GM23338 (cell line): ENCODE results near the gene PARVB. TPM values are rescaled to one million over a fixed set of nuclear protein-coding genes. Genes with fewer than 3 reads are reported as not detected.

Experiments used
- ATAC-seq: fragments of 200-7000 bp; cut with Tn5 transposase; 3 replicates; pipeline ENCODE4 v1.9.1; 2020
- DNase-seq: peaks from one replicate; pipeline ENCODE4 v3.0.0-alpha.2; 2015; ENCODE audit warnings: low spot score
- H2AFZ ChIP-seq: fragments of 200-600 bp; sonication (generic); 2 replicates; pipeline ENCODE4 v1.8.0; 2016; ENCODE audit warnings: antibody characterized with exemption, mild to moderate bottlenecking, moderate library complexity
- H3F3A ChIP-seq: fragments of 200-600 bp; sonication (generic); replicated peaks from 2 replicates; pipeline ENCODE4 v1.8.0; 2017; ENCODE audit warnings: antibody characterized with exemption, mixed run types, low read depth
- H3K27ac ChIP-seq: fragments of 200-600 bp; sonication (generic); 2 replicates; pipeline ENCODE4 v1.6.1; 2016; ENCODE audit warnings: low read depth
- H3K27me3 ChIP-seq: fragments of 200-600 bp; sonication (generic); 2 replicates; pipeline ENCODE4 v1.8.0; 2016; ENCODE audit warnings: mild to moderate bottlenecking, mixed run types, moderate library complexity; ENCODE audit not compliant: insufficient read depth
- H3K36me3 ChIP-seq: fragments of 200-600 bp; sonication (generic); 2 replicates; pipeline ENCODE4 v1.8.0; 2016; ENCODE audit warnings: mild to moderate bottlenecking; ENCODE audit not compliant: insufficient read depth
- H3K4me1 ChIP-seq: fragments of 200-600 bp; sonication (generic); 2 replicates; pipeline ENCODE4 v1.8.0; 2016; ENCODE audit warnings: mild to moderate bottlenecking, moderate library complexity; ENCODE audit not compliant: insufficient read depth
- H3K4me2 ChIP-seq: fragments of 200-600 bp; sonication (generic); 2 replicates; pipeline ENCODE4 v1.7.1; 2017; ENCODE audit warnings: mixed run types
- H3K4me3 ChIP-seq: fragments of 200-600 bp; sonication (generic); 2 replicates; pipeline ENCODE4 v1.6.1; 2016; ENCODE audit warnings: mixed run types
- H3K79me2 ChIP-seq: fragments of 200-600 bp; sonication (generic); replicated peaks from 2 replicates; pipeline ENCODE4 v1.8.0; 2017; ENCODE audit warnings: mild to moderate bottlenecking; ENCODE audit not compliant: insufficient read depth
- H3K9me2 ChIP-seq: fragments of 200-600 bp; sonication (generic); 2 replicates; pipeline ENCODE4 v1.8.0; 2017; ENCODE audit not compliant: insufficient read depth
- H4K20me1 ChIP-seq: fragments of 200-600 bp; sonication (generic); replicated peaks from 2 replicates; pipeline ENCODE4 v1.8.0; 2017; ENCODE audit warnings: mild to moderate bottlenecking; ENCODE audit not compliant: insufficient read depth
- H3K27ac Mint-ChIP-seq: 2 replicates; pipeline ENCODE4 v1.8.0; 2020; ENCODE audit warnings: inconsistent platforms, mild to moderate bottlenecking, moderate library complexity, mixed read lengths
- H3K27me3 Mint-ChIP-seq: 3 replicates; pipeline ENCODE4 v1.8.0; 2022; ENCODE audit warnings: low read depth, mild to moderate bottlenecking, moderate library complexity, mixed read lengths, inconsistent platforms; ENCODE audit not compliant: insufficient read depth, poor library complexity
- H3K36me3 Mint-ChIP-seq: 3 replicates; pipeline ENCODE4 v1.8.0; 2021; ENCODE audit warnings: low read depth, mild to moderate bottlenecking, inconsistent platforms, moderate library complexity, mixed read lengths
- H3K4me1 Mint-ChIP-seq: 3 replicates; pipeline ENCODE4 v1.8.0; 2020; ENCODE audit warnings: mild to moderate bottlenecking, inconsistent platforms, mixed read lengths
- H3K4me3 Mint-ChIP-seq: 3 replicates; pipeline ENCODE4 v1.8.0; 2021; ENCODE audit warnings: moderate library complexity, mild to moderate bottlenecking, inconsistent platforms, mixed read lengths
- H3K9me3 Mint-ChIP-seq: 3 replicates; pipeline ENCODE4 v1.8.0; 2020; ENCODE audit warnings: moderate library complexity, mild to moderate bottlenecking, inconsistent platforms, mixed read lengths
- CREB1 ChIP-seq: fragments of 250-450 bp; sonication (Bioruptor Pico); IDR thresholded peaks from 2 replicates; pipeline ENCODE4 v1.5.0; 2020; ENCODE audit warnings: low read depth, mild to moderate bottlenecking, moderate library complexity
- EZH2 ChIP-seq: fragments of 200-600 bp; sonication (generic); IDR thresholded peaks from one replicate; pipeline ENCODE4 v1.8.0; 2017; ENCODE audit warnings: antibody characterized with exemption, mild to moderate bottlenecking, low read depth; ENCODE audit not compliant: unreplicated experiment
- EZH2phosphoT487 ChIP-seq: fragments of 200-600 bp; sonication (generic); IDR thresholded peaks from one replicate; pipeline ENCODE4 v1.8.1; 2018; ENCODE audit warnings: antibody characterized with exemption; ENCODE audit not compliant: unreplicated experiment
- JUNB ChIP-seq: IDR thresholded peaks from one replicate; pipeline ENCODE4 v1.6.1; 2016; ENCODE audit warnings: antibody characterized with exemption; ENCODE audit not compliant: unreplicated experiment
- NANOG ChIP-seq: IDR thresholded peaks from 2 replicates; pipeline ENCODE4 v1.6.1; 2016; ENCODE audit warnings: antibody characterized with exemption, borderline replicate concordance
- POLR2AphosphoS5 ChIP-seq: IDR thresholded peaks from 2 replicates; pipeline ENCODE4 v1.6.1; 2016; ENCODE audit warnings: antibody characterized with exemption, low read depth
- STAT1 ChIP-seq: IDR thresholded peaks from one replicate; pipeline ENCODE4 v1.6.1; 2016; ENCODE audit warnings: antibody characterized with exemption; ENCODE audit not compliant: unreplicated experiment
- ZNF114 ChIP-seq: fragments of 250-450 bp; sonication (Bioruptor Pico); IDR thresholded peaks from 2 replicates; pipeline ENCODE4 v1.5.0; 2020; ENCODE audit warnings: mild to moderate bottlenecking, moderate library complexity
- ZNF331 ChIP-seq: fragments of 250-450 bp; sonication (Bioruptor Pico); IDR thresholded peaks from 2 replicates; pipeline ENCODE4 v1.5.0; 2020; ENCODE audit warnings: low read depth, mild to moderate bottlenecking, moderate library complexity
- polyA plus RNA-seq: library from polyadenylated mRNA; unstranded; fragments of >200 nt; fragmentation: Nextera tagmentation; extraction: Ambion mirVana; gene quantifications from 2 replicates; pipeline ENCODE4 v1.2.1, GENCODE V29; 2016
- total RNA-seq: library from RNA; depleted of rRNA; stranded (reverse); fragments of >200 nt; shearing (Covaris generic); gene quantifications from 2 replicates; pipeline ENCODE4 v1.2.3, GENCODE V29; 2014
- TF ChIP-seq, protein P1 (sequence below): IDR thresholded peaks from 2 replicates; pipeline ENCODE4 v1.6.1; 2016; ENCODE audit warnings: antibody characterized with exemption
- TF ChIP-seq, protein P2 (sequence below): fragments of 250-450 bp; sonication (Bioruptor Pico); IDR thresholded peaks from 2 replicates; pipeline ENCODE4 v1.5.0; 2020; ENCODE audit warnings: mild to moderate bottlenecking, moderate library complexity
- TF ChIP-seq, protein P3 (sequence below), 2 experiments: fragments of 200-600 bp in 1 of 2; sonication (generic) in 1 of 2; conservative IDR thresholded peaks; 2 replicates each; pipeline versions ENCODE4 v1.5.1 to v1.6.1; 2016 to 2017; ENCODE audit warnings: antibody characterized with exemption in 2 of 2, low read depth in 2 of 2, mild to moderate bottlenecking in 2 of 2, moderate library complexity in 1 of 2
- TF ChIP-seq, protein P4 (sequence below): IDR thresholded peaks from one replicate; pipeline ENCODE4 v1.6.1; 2018; ENCODE audit warnings: antibody characterized with exemption; ENCODE audit not compliant: unreplicated experiment

PARVB gene
- total and polyA plus RNA-seq, 2 experiments from 2014 or later = 4.3 to 7.7 TPM

DNA sequence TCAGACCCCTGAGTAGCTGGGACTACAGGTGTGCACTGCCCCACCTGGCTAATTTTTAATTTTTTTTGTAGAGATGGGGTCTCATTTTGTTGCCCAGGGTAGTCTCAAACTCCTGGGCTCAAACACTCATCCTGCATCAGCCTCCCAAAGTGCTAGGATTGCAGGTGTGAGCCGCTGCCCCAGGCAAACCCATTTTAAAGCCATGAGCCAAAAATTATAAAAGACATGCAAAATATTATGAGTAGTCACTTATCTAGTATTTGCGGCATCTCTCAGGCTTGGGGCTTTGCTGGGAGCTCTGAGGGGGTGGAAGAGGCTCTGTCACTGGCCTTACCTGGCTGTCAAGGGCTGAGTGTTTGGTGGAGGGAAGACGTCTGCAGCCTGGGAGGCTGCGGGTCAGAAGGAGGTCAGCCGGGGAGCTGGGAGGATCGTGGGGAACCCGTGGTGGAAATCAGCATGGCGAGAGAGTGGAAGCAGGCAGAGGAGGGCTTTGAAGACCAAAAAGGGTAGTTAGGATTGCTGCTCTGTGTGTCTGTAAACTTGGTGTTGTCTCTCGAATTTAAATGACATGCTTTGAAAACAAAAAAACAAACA lies 87.6 kb downstream of the PARVB start:
- H3K27me3 ChIP-seq = no peaks in the 10 kb centered on the region
- no peak overlapping the region for H3K4me2 ChIP-seq
- H3K27me3 Mint-ChIP-seq = peaks cover 10% of the 10 kb centered on the region
- no peak overlapping the region for H2AFZ ChIP-seq
- H3K4me1 Mint-ChIP-seq = peaks cover 36% of the 10 kb centered on the region
- no peaks in the 10 kb centered on the region for H3K36me3 Mint-ChIP-seq
- H3K4me3 ChIP-seq = no peak overlapping the region
- no peak overlapping the region; the same call in 2 of the 3 replicates for H3K4me3 Mint-ChIP-seq
- no peaks in the 10 kb centered on the region for H3K9me3 Mint-ChIP-seq
- ATAC-seq (no peak; the same call in 2 of the 3 replicates), DNase-seq (no peak)
- H3K9me2 ChIP-seq = no peaks in the 10 kb centered on the region
- no peak overlapping the region for H3K27ac ChIP-seq
- no peaks in the 10 kb centered on the region for H4K20me1 ChIP-seq
- H3F3A ChIP-seq = no peaks in the 10 kb centered on the region
- H3K4me1 ChIP-seq = peaks cover 19% of the 10 kb centered on the region
- H3K79me2 ChIP-seq = no peaks in the 10 kb centered on the region
- TF ChIP-seq, protein P1, sequence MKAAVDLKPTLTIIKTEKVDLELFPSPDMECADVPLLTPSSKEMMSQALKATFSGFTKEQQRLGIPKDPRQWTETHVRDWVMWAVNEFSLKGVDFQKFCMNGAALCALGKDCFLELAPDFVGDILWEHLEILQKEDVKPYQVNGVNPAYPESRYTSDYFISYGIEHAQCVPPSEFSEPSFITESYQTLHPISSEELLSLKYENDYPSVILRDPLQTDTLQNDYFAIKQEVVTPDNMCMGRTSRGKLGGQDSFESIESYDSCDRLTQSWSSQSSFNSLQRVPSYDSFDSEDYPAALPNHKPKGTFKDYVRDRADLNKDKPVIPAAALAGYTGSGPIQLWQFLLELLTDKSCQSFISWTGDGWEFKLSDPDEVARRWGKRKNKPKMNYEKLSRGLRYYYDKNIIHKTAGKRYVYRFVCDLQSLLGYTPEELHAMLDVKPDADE = no peak
- TF ChIP-seq, protein P2, sequence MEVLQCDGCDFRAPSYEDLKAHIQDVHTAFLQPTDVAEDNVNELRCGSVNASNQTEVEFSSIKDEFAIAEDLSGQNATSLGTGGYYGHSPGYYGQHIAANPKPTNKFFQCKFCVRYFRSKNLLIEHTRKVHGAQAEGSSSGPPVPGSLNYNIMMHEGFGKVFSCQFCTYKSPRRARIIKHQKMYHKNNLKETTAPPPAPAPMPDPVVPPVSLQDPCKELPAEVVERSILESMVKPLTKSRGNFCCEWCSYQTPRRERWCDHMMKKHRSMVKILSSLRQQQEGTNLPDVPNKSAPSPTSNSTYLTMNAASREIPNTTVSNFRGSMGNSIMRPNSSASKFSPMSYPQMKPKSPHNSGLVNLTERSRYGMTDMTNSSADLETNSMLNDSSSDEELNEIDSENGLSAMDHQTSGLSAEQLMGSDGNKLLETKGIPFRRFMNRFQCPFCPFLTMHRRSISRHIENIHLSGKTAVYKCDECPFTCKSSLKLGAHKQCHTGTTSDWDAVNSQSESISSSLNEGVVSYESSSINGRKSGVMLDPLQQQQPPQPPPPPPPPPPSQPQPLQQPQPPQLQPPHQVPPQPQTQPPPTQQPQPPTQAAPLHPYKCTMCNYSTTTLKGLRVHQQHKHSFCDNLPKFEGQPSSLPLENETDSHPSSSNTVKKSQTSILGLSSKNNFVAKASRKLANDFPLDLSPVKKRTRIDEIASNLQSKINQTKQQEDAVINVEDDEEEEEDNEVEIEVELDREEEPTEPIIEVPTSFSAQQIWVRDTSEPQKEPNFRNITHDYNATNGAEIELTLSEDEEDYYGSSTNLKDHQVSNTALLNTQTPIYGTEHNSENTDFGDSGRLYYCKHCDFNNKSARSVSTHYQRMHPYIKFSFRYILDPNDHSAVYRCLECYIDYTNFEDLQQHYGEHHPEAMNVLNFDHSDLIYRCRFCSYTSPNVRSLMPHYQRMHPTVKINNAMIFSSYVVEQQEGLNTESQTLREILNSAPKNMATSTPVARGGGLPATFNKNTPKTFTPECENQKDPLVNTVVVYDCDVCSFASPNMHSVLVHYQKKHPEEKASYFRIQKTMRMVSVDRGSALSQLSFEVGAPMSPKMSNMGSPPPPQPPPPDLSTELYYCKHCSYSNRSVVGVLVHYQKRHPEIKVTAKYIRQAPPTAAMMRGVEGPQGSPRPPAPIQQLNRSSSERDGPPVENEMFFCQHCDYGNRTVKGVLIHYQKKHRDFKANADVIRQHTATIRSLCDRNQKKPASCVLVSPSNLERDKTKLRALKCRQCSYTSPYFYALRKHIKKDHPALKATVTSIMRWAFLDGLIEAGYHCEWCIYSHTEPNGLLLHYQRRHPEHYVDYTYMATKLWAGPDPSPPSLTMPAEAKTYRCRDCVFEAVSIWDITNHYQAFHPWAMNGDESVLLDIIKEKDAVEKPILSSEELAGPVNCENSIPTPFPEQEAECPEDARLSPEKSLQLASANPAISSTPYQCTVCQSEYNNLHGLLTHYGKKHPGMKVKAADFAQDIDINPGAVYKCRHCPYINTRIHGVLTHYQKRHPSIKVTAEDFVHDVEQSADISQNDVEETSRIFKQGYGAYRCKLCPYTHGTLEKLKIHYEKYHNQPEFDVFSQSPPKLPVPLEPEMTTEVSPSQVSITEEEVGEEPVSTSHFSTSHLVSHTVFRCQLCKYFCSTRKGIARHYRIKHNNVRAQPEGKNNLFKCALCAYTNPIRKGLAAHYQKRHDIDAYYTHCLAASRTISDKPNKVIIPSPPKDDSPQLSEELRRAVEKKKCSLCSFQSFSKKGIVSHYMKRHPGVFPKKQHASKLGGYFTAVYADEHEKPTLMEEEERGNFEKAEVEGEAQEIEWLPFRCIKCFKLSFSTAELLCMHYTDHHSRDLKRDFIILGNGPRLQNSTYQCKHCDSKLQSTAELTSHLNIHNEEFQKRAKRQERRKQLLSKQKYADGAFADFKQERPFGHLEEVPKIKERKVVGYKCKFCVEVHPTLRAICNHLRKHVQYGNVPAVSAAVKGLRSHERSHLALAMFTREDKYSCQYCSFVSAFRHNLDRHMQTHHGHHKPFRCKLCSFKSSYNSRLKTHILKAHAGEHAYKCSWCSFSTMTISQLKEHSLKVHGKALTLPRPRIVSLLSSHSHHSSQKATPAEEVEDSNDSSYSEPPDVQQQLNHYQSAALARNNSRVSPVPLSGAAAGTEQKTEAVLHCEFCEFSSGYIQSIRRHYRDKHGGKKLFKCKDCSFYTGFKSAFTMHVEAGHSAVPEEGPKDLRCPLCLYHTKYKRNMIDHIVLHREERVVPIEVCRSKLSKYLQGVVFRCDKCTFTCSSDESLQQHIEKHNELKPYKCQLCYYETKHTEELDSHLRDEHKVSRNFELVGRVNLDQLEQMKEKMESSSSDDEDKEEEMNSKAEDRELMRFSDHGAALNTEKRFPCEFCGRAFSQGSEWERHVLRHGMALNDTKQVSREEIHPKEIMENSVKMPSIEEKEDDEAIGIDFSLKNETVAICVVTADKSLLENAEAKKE = no peak
- TF ChIP-seq, protein P3, sequence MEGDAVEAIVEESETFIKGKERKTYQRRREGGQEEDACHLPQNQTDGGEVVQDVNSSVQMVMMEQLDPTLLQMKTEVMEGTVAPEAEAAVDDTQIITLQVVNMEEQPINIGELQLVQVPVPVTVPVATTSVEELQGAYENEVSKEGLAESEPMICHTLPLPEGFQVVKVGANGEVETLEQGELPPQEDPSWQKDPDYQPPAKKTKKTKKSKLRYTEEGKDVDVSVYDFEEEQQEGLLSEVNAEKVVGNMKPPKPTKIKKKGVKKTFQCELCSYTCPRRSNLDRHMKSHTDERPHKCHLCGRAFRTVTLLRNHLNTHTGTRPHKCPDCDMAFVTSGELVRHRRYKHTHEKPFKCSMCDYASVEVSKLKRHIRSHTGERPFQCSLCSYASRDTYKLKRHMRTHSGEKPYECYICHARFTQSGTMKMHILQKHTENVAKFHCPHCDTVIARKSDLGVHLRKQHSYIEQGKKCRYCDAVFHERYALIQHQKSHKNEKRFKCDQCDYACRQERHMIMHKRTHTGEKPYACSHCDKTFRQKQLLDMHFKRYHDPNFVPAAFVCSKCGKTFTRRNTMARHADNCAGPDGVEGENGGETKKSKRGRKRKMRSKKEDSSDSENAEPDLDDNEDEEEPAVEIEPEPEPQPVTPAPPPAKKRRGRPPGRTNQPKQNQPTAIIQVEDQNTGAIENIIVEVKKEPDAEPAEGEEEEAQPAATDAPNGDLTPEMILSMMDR (conservative IDR thresholded peaks at IDR 0.05; ENCODE audit: low read depth in 2 of 2) = no peak
- TF ChIP-seq EZH2 (no peak), STAT1 (no peak), ZNF331 (no peak), POLR2AphosphoS5 (no peak), EZH2phosphoT487 (no peak), NANOG (no peak), JUNB (no peak), ZNF114 (CRISPR knock-in tag) (no peak), CREB1 (no peak)
- TF ChIP-seq, protein P4, sequence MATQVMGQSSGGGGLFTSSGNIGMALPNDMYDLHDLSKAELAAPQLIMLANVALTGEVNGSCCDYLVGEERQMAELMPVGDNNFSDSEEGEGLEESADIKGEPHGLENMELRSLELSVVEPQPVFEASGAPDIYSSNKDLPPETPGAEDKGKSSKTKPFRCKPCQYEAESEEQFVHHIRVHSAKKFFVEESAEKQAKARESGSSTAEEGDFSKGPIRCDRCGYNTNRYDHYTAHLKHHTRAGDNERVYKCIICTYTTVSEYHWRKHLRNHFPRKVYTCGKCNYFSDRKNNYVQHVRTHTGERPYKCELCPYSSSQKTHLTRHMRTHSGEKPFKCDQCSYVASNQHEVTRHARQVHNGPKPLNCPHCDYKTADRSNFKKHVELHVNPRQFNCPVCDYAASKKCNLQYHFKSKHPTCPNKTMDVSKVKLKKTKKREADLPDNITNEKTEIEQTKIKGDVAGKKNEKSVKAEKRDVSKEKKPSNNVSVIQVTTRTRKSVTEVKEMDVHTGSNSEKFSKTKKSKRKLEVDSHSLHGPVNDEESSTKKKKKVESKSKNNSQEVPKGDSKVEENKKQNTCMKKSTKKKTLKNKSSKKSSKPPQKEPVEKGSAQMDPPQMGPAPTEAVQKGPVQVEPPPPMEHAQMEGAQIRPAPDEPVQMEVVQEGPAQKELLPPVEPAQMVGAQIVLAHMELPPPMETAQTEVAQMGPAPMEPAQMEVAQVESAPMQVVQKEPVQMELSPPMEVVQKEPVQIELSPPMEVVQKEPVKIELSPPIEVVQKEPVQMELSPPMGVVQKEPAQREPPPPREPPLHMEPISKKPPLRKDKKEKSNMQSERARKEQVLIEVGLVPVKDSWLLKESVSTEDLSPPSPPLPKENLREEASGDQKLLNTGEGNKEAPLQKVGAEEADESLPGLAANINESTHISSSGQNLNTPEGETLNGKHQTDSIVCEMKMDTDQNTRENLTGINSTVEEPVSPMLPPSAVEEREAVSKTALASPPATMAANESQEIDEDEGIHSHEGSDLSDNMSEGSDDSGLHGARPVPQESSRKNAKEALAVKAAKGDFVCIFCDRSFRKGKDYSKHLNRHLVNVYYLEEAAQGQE = no peak
- H3K36me3 ChIP-seq = no peaks in the 10 kb centered on the region
- H3K27ac Mint-ChIP-seq = no peak overlapping the region
